Nephron (organoid): ENCODE results near the gene BCAS4.

Experiments used
- H3K27ac Mint-ChIP-seq, 3 experiments: 2 replicates each; pipeline ENCODE4 v1.8.0; 2020; ENCODE audit warnings: mixed read lengths in 3 of 3, mild to moderate bottlenecking in 2 of 3, moderate library complexity in 1 of 3
- H3K27me3 Mint-ChIP-seq: 2 replicates; pipeline ENCODE4 v1.8.0; 2021; ENCODE audit warnings: low read depth, mild to moderate bottlenecking, moderate library complexity, mixed read lengths
- H3K36me3 Mint-ChIP-seq: 2 replicates; pipeline ENCODE4 v1.8.0; 2020; ENCODE audit warnings: low read depth, mixed read lengths
- H3K4me1 Mint-ChIP-seq: 2 replicates; pipeline ENCODE4 v1.8.0; 2020; ENCODE audit warnings: mixed read lengths
- H3K4me3 Mint-ChIP-seq, 3 experiments: 2 replicates each; pipeline ENCODE4 v1.8.0; 2020; ENCODE audit warnings: mild to moderate bottlenecking in 3 of 3, mixed read lengths in 3 of 3, moderate library complexity in 2 of 3
- H3K9me3 Mint-ChIP-seq: 2 replicates; pipeline ENCODE4 v1.8.0; 2020; ENCODE audit warnings: mixed read lengths
- CTCF ChIP-seq, 3 experiments: fragments of 200-600 bp; sonication (generic); IDR thresholded peaks; one replicate each; pipeline ENCODE4 v1.5.0; 2021; ENCODE audit warnings: antibody characterized with exemption in 3 of 3; ENCODE audit not compliant: unreplicated experiment in 3 of 3

BCAS4 gene

GRCh38 chr20:50885781-50886180 lies 90.9 kb downstream of the BCAS4 start:
- Mint-ChIP-seq H3K4me3 (no peak overlapping the region), H3K27me3 (no peaks in the 10 kb centered on the region), H3K36me3 (peaks cover 42% of the 10 kb centered on the region), H3K9me3 (no peaks in the 10 kb centered on the region), H3K27ac (no peak overlapping the region), H3K4me1 (no peaks in the 10 kb centered on the region)
- TF ChIP-seq CTCF (IDR thresholded peaks at IDR 0.05; ENCODE audit: unreplicated experiment in 3 of 3), result no peak

DNA sequence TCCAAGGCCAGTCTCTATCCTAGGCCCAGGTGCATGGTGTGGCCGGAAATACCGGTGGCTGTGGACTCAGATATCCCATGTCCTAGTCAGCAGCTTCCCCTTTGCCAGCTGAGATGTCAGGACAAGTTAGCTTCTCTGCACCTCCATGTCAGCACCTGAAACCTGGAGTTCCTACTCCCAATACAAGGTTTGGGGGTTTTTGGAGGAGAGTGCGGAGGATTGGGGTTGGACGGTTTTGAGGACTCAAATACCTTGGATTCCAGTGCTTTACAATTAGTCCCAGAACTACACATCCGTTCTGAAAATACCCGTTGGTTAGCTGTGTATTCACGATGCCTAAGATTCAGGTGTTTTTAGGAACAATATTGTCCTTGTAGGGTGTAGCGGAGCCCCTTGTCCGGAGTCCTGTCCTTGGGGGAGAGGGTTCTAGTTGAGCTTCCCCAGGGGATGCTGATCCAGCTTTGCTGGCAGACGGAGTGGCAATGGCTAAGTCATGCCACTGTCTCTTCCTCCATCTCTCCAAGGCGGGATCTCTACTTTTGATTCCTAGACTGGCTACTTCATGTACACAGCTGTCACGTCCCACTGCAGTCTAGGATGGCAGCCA lies 91.4 kb downstream of the BCAS4 start:
- Mint-ChIP-seq H3K27ac (no peak overlapping the region), H3K27me3 (no peaks in the 10 kb centered on the region), H3K4me3 (no peak overlapping the region), H3K9me3 (no peaks in the 10 kb centered on the region), H3K4me1 (no peaks in the 10 kb centered on the region), H3K36me3 (peaks cover 47% of the 10 kb centered on the region)
- TF ChIP-seq CTCF (IDR thresholded peaks at IDR 0.05; ENCODE audit: unreplicated experiment in 3 of 3), result no peak

- peaks cover 60% of the 10 kb centered on the region for H3K36me3 Mint-ChIP-seq
- H3K27ac Mint-ChIP-seq, result no peak overlapping the region
- no peaks in the 10 kb centered on the region for H3K4me1 Mint-ChIP-seq
- no peak for TF ChIP-seq CTCF (IDR thresholded peaks at IDR 0.05; ENCODE audit: unreplicated experiment in 3 of 3)
- H3K27me3 Mint-ChIP-seq, result no peaks in the 10 kb centered on the region
- H3K4me3 Mint-ChIP-seq, result no peak overlapping the region
- H3K9me3 Mint-ChIP-seq, result no peaks in the 10 kb centered on the region
These were observed 92.7 kb downstream of the BCAS4 start for GRCh38 chr20:50887576-50887975.

DNA sequence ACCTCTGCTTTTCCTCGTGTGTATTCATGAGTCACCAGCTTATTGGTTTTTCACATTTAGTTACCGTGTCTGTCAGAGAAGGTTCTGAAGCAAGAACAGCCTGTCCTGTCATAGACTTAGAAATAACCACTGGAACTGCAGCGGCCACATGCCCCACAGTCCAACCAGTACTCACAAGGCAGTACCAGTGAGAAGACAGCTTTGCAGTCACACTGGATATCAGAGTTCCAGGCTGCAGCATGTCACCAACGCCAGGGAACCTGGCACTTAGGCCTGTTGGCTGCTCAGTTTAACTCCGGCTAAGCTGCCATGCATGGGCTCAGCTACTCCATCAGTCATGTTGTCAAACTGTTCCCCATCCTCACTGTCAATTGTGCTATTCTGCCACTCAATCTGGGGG lies 96.3 kb downstream of the BCAS4 start:
- Mint-ChIP-seq H3K27me3 (no peaks in the 10 kb centered on the region), H3K4me3 (no peak overlapping the region), H3K27ac (no peak overlapping the region), H3K9me3 (no peaks in the 10 kb centered on the region), H3K36me3 (peaks cover 80% of the 10 kb centered on the region), H3K4me1 (no peaks in the 10 kb centered on the region)
- no peak for TF ChIP-seq CTCF (IDR thresholded peaks at IDR 0.05; ENCODE audit: unreplicated experiment in 3 of 3)

DNA sequence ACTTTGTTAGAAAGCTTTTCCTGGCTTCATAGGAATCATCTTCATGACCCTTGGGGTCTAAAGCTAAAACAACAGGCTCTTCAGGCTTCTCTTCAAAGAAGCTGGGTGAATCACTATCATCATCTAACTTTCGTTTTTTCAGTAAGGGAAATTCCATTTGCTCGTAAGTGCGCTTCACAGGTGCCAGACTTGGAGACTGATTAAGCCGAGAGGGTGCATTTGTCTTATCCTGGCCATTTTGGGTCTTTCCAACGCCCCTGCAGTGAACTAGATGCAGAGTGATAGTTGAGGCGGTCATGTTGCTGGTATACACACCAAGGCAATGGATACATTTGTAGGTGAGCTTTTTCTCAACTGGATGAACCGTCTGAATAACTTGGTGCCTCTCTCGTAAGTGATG lies 97.5 kb downstream of the BCAS4 start:
- no peak overlapping the region for H3K27ac Mint-ChIP-seq
- H3K4me3 Mint-ChIP-seq, result no peak overlapping the region
- H3K9me3 Mint-ChIP-seq, result no peaks in the 10 kb centered on the region
- no peaks in the 10 kb centered on the region for H3K27me3 Mint-ChIP-seq
- peaks cover 86% of the 10 kb centered on the region for H3K36me3 Mint-ChIP-seq
- TF ChIP-seq CTCF (IDR thresholded peaks at IDR 0.05; ENCODE audit: unreplicated experiment in 3 of 3), result no peak
- H3K4me1 Mint-ChIP-seq, result no peaks in the 10 kb centered on the region

GRCh38 chr20:50893620-50894019 lies 98.8 kb downstream of the BCAS4 start:
- TF ChIP-seq CTCF (IDR thresholded peaks at IDR 0.05; ENCODE audit: unreplicated experiment in 3 of 3), result no peak

More at GRCh38 chr20:50893620-50894019, 98.8 kb downstream of the BCAS4 start:
- no peaks in the 10 kb centered on the region for H3K4me1 Mint-ChIP-seq
- no peak overlapping the region for H3K27ac Mint-ChIP-seq
- no peaks in the 10 kb centered on the region for H3K9me3 Mint-ChIP-seq
- no peaks in the 10 kb centered on the region for H3K27me3 Mint-ChIP-seq
- H3K36me3 Mint-ChIP-seq, result peaks cover 86% of the 10 kb centered on the region
- no peak overlapping the region for H3K4me3 Mint-ChIP-seq
